Hematopoietic multipotent progenitor cell treated with erythropoietin and hydrocortisone succinate and interleukin-3 and kit ligand, for 15 days (in vitro differentiated cells): ENCODE results near the gene OSCP1.

Experiments used
- DNase-seq: peaks from one replicate; pipeline ENCODE4 v3.0.0-alpha.2; 2015; ENCODE audit warnings: low spot score

The OSCP1 gene

GRCh38 chr1:36446746-36447145 lies 3.5 kb downstream of the OSCP1 start:
- no peak for DNase-seq

- no peak for DNase-seq
Observed at GRCh38 chr1:36446271-36446670, 4.0 kb downstream of the OSCP1 start.

- DNase-seq = no peak
Observed at GRCh38 chr1:36443297-36443696, 7.0 kb downstream of the OSCP1 start.

GRCh38 chr1:36442337-36442736 lies 7.9 kb downstream of the OSCP1 start:
- no peak for DNase-seq

- no peak for DNase-seq
Observed at GRCh38 chr1:36440646-36441045, 9.6 kb downstream of the OSCP1 start.

- no peak for DNase-seq
Observed at GRCh38 chr1:36440044-36440443, 10.2 kb downstream of the OSCP1 start.

- no peak for DNase-seq
Observed at GRCh38 chr1:36438715-36439114, 11.5 kb downstream of the OSCP1 start.

GRCh38 chr1:36436821-36437220 lies 13.4 kb downstream of the OSCP1 start:
- DNase-seq = no peak

GRCh38 chr1:36433102-36433501 lies 17.1 kb downstream of the OSCP1 start:
- DNase-seq = no peak

GRCh38 chr1:36432616-36433015 lies 17.6 kb downstream of the OSCP1 start:
- no peak for DNase-seq

GRCh38 chr1:36425791-36426190 lies 24.5 kb downstream of the OSCP1 start:
- no peak for DNase-seq

- no peak for DNase-seq
Observed at GRCh38 chr1:36421649-36422048, 28.6 kb downstream of the OSCP1 start.

- peak; percentile 87 for DNase-seq
Observed at GRCh38 chr1:36420836-36421317, 29.4 kb downstream of the OSCP1 start.

GRCh38 chr1:36420409-36420808 lies 29.8 kb downstream of the OSCP1 start:
- DNase-seq = no peak

GRCh38 chr1:36419569-36419968 lies 30.7 kb downstream of the OSCP1 start:
- no peak for DNase-seq

GRCh38 chr1:36419140-36419539 lies 31.1 kb downstream of the OSCP1 start:
- no peak for DNase-seq

- no peak for DNase-seq
Observed at GRCh38 chr1:36417931-36418330, 32.3 kb downstream of the OSCP1 start.

GRCh38 chr1:36415661-36416326 lies 34.5 kb downstream of the OSCP1 start:
- no peak for DNase-seq

GRCh38 chr1:36414384-36414783 lies 35.9 kb downstream of the OSCP1 start:
- DNase-seq = no peak

- DNase-seq = peak; percentile 65
Observed at GRCh38 chr1:36411674-36412648, 38.3 kb downstream of the OSCP1 start.

- no peak for DNase-seq
Observed at GRCh38 chr1:36408479-36408878, 41.8 kb downstream of the OSCP1 start.

- DNase-seq = no peak
Observed at GRCh38 chr1:36406440-36406839, 43.8 kb downstream of the OSCP1 start.

GRCh38 chr1:36402504-36402890 lies 47.8 kb downstream of the OSCP1 start:
- no peak for DNase-seq
